ENCODE measurements around the gene SULT1C3.

SULT1C3 gene

DNA sequence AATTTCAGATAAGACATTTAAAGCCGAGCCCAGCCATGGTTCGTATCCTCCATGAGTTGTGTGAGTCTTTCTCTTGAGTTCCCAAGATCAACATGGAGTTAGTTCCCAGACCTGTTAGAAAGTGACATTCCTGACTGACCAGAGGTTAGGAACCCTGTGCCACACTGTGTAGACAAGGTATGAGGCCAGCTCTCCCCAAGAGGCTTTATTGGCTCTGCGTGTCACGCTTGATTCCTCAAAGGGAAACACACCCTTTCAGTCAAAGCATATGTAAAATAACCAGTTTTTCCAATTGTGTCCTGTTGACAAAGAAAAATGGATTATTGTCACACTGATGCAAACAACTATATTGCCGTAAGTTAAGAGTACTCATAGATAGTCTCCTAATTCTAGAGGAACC lies 1.2 kb downstream of the SULT1C3 start:
- TF ChIP-seq, protein P1, sequence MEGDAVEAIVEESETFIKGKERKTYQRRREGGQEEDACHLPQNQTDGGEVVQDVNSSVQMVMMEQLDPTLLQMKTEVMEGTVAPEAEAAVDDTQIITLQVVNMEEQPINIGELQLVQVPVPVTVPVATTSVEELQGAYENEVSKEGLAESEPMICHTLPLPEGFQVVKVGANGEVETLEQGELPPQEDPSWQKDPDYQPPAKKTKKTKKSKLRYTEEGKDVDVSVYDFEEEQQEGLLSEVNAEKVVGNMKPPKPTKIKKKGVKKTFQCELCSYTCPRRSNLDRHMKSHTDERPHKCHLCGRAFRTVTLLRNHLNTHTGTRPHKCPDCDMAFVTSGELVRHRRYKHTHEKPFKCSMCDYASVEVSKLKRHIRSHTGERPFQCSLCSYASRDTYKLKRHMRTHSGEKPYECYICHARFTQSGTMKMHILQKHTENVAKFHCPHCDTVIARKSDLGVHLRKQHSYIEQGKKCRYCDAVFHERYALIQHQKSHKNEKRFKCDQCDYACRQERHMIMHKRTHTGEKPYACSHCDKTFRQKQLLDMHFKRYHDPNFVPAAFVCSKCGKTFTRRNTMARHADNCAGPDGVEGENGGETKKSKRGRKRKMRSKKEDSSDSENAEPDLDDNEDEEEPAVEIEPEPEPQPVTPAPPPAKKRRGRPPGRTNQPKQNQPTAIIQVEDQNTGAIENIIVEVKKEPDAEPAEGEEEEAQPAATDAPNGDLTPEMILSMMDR (IDR thresholded peaks at IDR 0.05; ENCODE audit: insufficient read depth, low read depth, low read length, missing control alignments), result no peak

DNA sequence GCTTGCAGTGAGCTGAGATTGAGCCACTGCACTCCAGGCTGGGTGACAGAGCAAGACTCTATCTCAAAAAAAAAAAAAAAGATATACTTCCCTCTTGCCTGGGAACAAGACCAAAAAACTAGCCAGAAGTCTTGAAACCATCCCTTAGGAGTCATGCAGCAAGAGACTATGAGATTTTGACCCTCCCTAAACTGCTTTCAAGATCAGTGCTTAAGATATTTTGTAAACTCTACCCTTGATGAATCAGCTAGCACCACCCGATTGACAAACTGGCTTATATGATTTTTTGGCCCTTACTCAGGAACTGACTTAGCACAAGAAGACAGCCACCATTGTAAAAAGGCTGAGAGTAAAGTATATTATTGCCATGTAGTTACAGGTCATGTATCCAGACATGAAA lies 3.8 kb downstream of the SULT1C3 start:
- TF ChIP-seq, protein P1 (IDR thresholded peaks at IDR 0.05; ENCODE audit: insufficient read depth, low read depth, low read length, missing control alignments), result no peak
- H3K4me3 ChIP-seq (ENCODE audit: low read length), result no peak overlapping the region

More for the DNA sequence above, 1.2 kb downstream of the SULT1C3 start:
- DNase-seq (ENCODE audit: low read depth), result peak; percentile 5
- H3K4me3 ChIP-seq (ENCODE audit: low read length), result no peak overlapping the region

DNA sequence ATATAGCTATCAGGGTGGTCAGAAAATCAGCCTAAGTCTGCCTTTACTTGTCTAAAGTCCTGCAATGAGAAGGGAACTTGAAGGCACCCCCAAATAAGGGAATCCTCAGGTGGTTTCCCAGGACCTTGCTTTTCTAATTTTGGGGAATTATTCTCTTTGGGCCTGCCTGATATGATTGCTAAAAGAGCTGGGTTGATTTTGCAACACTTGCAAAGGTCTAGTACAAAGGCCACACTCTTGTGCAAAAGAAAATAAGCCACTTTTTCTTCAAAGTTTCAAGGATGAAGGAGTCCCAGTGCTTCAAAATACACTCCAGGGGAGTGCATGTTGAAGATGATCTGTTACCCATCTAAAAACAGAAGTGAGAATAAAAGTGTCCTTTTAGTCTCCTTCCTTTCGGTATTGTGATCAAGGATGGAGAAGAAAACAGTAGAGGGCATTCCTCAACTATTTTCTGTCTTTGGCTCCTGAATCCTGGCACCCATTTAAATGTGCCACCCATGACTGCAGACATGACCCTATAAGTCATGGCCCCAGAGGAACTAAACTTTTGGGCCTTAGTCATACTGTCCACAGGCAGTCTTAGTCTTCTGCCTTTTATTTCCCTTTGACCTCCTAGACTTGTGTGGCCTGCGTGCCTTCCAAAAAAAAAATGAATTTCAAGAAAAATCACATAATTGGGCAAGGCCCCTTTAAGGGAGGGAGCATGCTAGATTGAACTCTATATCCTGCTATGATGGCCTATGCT lies 5.1 kb downstream of the SULT1C3 start:
- DNase-seq (ENCODE audit: low read depth), result no peak
- TF ChIP-seq, protein P1 (IDR thresholded peaks at IDR 0.05; ENCODE audit: insufficient read depth, low read depth, low read length, missing control alignments), result no peak
- no peak overlapping the region for H3K4me3 ChIP-seq (ENCODE audit: low read length)

More for the DNA sequence above, 3.8 kb downstream of the SULT1C3 start:
- peak; percentile 86 for DNase-seq (ENCODE audit: low read depth)

DNA sequence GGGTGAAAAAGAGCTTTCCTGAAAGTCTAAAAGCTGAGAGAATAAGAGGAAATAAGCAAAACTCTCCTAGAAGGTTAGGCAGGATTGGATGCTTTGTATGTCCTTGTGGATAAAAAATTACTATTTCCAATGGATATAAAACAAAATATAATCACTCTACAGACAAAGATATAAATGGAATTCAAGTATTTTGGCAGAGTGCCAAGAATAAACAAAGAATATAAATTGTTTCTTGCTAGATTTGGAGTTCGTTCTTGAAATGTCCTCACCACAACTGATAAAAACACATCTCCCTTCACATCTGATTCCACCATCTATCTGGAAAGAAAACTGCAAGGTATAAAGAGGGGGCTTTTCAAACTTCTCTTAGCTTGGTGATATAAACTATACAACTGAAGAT lies 13.3 kb downstream of the SULT1C3 start:
- TF ChIP-seq, protein P1 (IDR thresholded peaks at IDR 0.05; ENCODE audit: insufficient read depth, low read depth, low read length, missing control alignments), result no peak
- H3K4me3 ChIP-seq (ENCODE audit: low read length), result no peak overlapping the region
- DNase-seq (ENCODE audit: low read depth), result no peak

DNA sequence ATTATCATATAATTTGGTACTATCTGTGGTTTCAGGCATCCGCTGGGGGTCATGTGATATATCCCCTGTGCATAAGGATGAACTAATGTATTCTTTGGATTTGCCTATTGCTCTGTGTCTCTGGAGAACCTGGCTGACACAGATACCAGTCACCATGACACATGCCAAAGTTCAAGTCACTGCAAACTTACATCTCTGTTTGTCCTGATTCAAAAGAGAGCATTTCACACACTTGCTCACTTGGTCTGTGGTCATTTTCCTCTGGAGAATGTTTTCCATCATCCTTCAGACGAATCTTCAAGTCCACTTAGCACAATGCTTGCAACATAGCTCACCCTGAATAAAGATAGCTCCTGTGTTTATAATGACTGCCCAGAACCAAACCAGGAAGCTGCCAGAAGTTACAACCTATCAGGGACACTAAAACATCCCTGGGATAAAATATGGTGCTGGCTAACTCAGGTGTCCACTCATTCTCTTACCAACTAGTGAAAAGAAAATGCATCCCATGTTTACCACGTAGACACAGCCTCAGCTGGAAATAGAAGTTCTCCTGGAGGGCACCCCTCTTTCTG lies 18.1 kb downstream of the SULT1C3 start:
- TF ChIP-seq, protein P1 (IDR thresholded peaks at IDR 0.05; ENCODE audit: insufficient read depth, low read depth, low read length, missing control alignments), result no peak
- DNase-seq (ENCODE audit: low read depth), result peak; percentile 64
- H3K4me3 ChIP-seq (ENCODE audit: low read length), result no peak overlapping the region

DNA sequence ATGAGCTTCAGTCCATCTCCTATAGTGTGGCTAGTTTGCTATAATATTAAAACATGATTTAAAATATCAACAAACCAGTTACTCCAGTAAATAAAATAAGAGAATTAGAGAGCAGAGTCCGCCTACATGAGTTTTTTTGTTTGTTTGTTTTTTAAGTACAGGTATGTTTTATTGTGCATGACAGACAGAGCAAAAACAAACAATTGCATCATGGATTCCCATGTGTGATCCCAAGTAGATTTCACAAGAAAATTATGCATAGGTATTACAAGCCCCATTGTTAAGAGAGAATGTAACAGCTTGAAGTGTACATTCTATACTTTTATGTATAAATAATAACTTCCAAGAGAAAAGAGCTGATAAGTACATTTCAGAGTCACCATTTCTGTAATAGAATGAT lies 21.0 kb downstream of the SULT1C3 start:
- TF ChIP-seq, protein P1 (IDR thresholded peaks at IDR 0.05; ENCODE audit: insufficient read depth, low read depth, low read length, missing control alignments), result no peak
- no peak overlapping the region for H3K4me3 ChIP-seq (ENCODE audit: low read length)
- DNase-seq (ENCODE audit: low read depth), result peak; percentile 45
